NCI-H1436 treated with DMSO at 0.1 percent for 48 hours (cell line): Measurements from ENCODE around the gene PCDHGA3.
"Not testable (repeated sequence)": the region's sequence is repeated elsewhere in the genome, so short reads cannot be mapped to it uniquely, and the experiment has no call there.

Experiments used
- DNase-seq: peaks from one replicate; lab custom pipeline; 2025; lab: John Stamatoyannopoulos, UW

The PCDHGA3 gene

GRCh38 chr5:141383345-141383744 is 39.7 kb downstream of the PCDHGA3 start:
- no peak for DNase-seq

- DNase-seq, result no peak
These were observed 41.0 kb downstream of the PCDHGA3 start for GRCh38 chr5:141384471-141385267.

DNA sequence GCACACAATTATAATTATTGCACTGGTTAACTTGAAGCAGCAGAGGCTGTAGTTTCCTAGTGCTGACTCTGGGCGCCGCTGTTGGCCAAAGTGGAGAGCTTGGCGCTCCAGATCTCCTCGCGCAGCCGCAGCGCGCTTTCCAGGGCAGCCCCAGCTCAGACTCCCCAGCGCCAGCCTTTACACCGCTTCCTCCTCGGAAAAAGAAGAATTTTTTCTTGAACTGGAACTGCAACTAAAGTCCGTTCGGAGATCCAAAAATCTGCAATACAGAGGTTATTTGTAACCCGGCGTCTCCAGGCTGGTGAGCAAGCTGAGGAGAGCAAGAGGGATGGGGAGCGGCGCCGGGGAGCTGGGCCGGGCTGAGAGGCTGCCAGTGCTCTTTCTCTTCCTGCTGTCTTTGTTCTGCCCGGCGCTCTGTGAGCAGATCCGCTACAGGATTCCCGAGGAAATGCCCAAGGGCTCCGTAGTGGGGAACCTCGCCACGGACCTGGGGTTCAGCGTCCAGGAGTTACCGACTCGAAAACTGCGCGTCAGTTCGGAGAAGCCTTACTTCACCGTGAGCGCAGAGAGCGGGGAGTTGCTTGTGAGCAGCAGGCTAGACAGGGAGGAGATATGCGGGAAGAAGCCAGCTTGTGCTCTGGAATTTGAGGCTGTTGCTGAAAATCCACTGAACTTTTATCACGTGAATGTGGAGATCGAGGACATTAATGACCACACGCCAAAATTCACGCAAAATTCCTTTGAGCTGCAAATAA is 44.1 kb downstream of the PCDHGA3 start, which contains the start of gene PCDHGB4:
Gene PCDHGB4 (plus strand): TSS at position 142 of the 755 bp plus-strand sequence. CDS start 187 bp downstream, at position 329.
- DNase-seq, result not testable (repeated sequence)

- DNase-seq, result no peak
These were observed 45.0 kb downstream of the PCDHGA3 start for GRCh38 chr5:141388661-141389060.

DNA sequence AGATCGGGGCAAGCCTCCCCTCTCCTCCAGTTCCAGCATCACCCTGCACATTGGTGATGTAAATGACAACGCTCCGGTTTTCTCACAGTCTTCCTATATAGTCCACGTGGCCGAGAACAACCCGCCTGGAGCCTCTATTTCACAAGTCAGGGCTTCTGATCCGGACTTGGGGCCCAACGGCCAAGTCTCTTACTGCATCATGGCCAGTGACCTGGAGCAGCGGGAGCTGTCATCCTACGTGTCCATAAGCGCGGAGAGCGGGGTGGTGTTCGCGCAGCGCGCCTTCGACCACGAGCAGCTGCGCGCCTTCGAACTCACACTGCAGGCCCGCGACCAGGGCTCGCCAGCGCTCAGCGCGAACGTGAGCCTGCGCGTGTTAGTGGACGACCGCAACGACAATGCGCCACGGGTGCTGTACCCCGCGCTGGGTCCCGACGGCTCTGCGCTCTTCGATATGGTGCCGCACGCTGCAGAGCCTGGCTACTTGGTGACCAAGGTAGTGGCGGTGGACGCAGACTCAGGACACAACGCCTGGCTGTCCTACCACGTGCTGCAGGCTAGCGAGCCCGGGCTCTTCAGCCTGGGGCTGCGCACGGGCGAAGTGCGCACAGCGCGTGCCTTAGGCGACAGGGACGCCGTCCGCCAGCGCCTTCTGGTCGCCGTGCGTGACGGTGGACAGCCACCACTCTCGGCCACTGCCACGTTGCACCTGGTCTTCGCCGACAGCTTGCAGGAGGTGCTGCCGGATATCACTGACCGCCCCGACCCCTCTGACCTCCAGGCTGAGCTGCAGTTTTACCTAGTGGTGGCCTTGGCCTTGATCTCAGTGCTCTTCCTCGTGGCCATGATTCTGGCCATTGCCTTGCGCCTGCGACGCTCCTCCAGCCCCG is 45.8 kb downstream of the PCDHGA3 start:
- DNase-seq, result no peak

DNA sequence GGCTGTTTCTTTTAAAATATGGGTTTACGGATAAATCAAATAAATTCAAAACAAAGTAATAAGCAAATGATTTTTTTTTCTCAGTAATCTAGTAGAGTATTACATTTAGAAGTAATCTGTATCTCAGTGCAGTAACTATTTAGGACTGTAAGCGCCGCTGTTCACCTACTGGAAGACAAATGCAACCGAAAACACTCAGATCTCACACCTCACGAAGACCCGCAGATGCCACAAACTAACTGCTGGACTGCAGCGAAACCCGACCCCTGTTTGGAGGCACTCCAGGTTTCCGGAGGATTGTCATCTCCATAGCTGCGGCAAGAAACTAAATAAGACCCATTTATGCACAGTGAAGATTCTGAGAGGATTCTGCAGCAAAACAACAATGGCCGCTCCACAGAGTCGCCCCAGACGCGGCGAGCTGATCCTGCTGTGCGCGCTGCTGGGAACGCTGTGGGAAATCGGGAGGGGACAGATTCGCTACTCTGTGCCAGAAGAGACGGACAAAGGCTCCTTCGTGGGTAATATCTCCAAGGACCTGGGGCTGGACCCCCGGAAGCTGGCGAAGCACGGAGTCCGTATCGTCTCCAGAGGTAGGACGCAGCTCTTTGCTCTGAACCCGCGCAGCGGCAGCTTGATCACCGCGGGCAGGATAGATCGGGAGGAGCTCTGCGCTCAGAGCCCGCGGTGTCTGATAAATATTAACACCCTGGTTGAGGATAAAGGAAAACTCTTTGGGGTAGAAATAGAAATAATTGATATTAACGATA is 49.0 kb downstream of the PCDHGA3 start, which contains the start of gene PCDHGA8:
Gene PCDHGA8 (plus strand): TSS at position 205 of the 770 bp plus-strand sequence. CDS start 181 bp downstream, at position 386.
- DNase-seq, result no peak

DNA sequence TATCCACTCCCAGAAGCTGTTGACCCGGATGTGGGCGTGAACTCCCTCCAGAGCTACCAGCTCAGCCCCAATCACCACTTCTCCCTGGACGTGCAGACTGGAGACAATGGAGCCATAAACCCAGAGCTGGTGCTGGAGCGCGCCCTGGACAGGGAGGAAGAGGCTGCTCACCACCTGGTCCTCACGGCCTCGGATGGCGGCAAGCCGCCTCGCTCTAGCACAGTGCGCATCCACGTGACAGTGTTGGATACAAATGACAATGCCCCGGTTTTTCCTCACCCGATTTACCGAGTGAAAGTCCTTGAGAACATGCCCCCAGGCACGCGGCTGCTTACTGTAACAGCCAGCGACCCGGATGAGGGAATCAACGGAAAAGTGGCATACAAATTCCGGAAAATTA is 49.6 kb downstream of the PCDHGA3 start:
- DNase-seq, result no peak

DNA sequence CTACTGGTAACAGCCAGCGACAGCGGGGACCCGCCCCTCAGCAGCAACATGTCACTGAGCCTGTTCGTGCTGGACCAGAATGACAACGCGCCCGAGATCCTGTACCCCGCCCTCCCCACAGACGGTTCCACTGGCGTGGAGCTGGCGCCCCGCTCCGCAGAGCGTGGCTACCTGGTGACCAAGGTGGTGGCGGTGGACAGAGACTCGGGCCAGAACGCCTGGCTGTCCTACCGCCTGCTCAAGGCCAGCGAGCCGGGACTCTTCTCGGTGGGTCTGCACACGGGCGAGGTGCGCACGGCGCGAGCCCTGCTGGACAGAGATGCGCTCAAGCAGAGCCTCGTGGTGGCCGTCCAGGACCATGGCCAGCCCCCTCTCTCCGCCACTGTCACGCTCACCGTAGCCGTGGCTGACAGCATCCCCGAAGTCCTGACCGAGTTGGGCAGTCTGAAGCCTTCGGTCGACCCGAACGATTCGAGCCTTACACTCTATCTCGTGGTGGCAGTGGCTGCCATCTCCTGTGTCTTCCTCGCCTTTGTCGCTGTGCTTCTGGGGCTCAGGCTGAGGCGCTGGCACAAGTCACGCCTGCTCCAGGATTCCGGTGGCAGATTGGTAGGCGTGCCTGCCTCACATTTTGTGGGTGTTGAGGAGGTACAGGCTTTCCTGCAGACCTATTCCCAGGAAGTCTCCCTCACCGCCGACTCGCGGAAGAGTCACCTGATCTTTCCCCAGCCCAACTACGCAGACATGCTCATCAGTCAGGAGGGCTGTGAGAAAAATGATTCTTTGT is 51.0 kb downstream of the PCDHGA3 start:
- DNase-seq, result not testable (repeated sequence)
